COLO829 (cell line): ENCODE data around the gene CHRND.

Source experiments
- DNase-seq: peaks from one replicate; pipeline ENCODE4 v3.0.0; 2012; ENCODE audit warnings: low spot score

The CHRND gene

DNA sequence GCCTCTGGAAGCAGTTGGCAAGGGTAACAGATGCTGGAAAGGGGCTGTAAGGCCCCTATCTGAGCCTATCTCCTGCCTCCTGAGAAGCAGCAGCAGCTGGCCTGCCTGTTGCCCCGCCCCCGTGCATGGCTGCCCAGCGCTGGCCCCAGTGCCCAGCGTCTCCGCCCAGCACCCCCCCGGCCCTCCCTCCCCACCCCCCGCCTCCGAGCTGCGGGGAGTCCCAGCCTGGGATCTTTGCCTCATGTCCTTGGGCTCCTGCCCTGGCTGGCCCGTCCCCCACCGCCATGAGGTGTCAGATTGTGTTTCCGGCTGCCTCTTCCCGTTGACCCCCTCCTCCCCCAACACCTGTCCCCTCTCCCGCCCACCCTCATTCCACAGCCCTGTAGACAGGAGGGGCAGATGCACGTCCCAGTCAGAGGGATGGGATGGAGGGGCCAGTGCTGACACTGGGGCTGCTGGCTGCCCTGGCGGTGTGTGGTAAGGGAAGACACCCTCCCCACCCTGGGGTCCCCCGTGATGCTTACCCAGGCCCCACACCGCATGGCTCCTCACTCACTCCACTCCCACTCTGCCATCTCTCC, at the start of gene CHRND:
TSS of gene CHRND (plus strand) at position 370 of the 581 bp plus-strand sequence. CDS start at position 426, 56 bp downstream.
- no peak for DNase-seq

DNA sequence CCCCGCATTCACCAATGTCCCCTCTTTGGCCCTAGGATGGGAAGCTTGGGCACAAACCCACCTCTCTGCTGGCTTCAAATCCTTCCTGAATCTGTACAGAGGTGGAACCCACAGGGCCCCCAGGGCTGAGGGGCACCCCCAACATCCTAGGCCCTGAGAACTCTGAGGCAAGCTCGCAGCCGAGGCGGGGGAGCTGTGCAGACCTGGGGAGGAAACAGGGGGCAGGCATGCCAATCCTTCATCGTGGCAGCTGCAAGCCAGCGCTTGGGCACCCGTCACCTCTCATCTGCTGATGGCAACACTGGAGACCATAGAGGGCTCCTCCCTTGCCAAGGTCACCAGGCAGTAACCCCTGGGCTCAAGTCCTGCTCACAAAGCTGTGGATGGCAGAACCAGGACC, 49.2 kb upstream of the CHRND start:
- DNase-seq = no peak

- DNase-seq = no peak
Measured at GRCh38 chr2:232477751-232478510, 48.0 kb upstream of the CHRND start.

DNA sequence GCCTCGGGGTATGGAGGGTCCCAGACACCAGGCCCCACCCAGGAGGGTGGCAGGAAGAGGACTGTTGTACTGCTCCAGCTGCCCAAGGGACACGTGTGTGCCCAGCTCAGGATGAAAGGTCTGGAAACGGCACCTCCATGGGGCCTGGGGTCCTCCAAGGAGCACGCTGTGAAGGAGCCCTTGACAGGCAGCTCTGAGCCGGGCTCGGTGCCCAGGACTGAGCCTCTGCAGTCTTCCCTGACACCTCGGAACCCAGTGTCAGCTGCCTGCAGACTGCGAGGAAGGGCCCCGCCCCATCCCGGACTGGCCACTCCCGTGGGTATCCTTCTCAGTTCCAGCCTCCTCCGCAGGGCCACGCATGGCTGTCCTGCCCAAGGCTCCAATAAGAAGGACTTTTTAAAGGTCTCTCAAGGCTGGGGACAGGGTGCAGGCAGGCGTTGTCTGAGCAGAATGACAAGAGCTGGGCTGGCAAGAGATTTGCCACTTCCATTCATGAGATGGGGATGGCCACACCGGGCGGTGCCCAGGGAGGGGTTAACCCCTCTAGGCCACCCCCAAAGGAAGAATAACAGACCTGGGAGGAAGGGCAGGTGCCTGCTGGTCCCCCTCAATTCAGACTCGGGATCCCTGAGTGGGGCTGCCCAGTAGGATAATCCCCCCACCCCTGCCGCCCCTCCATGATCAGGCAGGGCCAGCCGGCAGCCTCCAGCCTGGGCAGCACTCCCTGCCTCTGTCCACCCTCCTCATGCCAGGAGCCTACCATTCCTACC, 47.2 kb upstream of the CHRND start:
- no peak for DNase-seq

DNA sequence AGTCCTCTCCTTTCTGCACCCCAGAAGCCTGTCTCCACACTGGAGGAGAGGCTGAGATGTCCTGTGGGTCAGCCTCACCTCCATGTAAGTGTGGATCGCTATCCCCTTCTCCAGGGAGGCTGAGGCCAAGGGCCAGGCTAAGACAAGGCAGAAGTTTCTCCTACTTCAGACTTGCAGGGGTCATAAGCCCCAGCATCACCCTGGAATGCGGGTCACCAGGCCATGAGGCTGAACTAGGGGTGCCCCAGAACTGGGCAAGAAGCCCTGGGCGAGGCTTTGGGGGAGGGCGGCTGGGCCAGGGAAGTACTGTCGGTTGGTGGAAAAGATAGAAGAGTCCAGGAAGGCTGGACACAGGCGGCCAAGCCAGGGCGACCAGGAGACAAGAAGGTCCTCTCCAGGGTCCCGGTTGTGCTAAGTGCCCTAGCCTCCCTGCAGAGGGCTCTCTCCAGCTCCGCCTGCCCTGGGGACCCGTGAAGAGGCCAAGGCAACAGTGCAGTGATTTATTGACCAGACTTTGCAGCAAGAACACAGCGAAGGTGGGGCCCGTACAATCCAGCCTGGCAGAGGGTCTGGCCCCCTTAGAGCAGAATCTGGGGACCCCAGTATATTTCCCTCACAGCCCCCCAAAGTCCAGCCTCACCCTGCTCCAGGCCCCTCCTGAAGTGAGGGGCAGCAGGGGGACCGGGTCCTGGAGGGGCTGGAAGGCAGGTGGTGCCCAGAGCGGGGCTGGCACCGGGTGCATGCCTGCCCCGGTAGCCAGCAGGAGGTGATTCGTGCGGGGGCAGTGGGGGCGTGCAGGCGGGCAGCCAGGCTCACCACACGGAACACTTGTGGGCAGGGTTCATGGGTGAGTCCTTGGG, 46.4 kb upstream of the CHRND start:
- no peak for DNase-seq

DNA sequence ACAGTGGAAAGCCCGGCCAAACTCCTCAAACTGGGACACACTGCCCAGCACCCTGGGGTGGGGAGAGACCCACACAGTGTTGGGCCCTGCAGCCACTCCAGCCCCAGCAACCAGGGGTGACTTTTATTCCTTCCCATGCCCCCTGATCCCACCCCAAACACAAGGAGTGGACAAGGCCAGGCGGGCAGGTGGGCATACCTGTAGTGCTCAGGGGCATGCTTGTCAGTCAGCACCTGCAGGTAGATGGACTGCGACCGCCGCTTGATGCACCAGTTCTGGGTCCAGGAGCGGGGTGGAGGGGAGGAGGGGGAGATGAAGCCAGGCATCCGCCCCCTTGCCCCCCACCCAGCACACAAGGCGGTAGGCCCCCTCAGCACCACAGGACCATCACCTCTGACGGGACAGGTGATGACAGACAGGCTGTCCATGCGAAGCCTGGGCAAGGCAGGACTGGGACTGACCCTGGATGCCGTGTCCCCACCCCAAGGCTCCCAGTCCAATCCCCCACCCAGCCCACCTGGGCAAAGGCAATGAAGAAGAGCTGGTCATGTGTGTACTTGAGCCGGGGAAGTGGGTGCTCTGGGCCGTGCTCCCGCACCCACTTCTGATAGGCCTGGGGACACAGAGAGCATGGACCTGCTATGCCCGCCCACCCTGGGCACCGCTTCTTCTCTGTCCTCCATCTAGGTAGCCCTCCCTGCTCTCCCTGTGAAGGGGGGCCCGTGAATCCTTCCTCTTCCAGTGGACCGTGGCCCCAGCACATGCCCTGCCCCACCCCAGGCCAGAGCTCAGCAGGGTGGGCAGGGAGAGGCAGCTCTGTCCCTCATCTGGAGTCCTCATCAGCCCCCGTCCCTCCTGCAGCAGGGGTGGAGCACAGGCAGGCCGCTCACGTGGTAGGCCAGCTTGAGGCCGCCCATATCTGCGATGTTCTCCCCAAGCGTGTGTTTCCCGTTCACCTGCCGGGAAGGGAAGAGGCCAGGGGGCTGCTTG, 45.5 kb upstream of the CHRND start:
- no peak for DNase-seq

DNA sequence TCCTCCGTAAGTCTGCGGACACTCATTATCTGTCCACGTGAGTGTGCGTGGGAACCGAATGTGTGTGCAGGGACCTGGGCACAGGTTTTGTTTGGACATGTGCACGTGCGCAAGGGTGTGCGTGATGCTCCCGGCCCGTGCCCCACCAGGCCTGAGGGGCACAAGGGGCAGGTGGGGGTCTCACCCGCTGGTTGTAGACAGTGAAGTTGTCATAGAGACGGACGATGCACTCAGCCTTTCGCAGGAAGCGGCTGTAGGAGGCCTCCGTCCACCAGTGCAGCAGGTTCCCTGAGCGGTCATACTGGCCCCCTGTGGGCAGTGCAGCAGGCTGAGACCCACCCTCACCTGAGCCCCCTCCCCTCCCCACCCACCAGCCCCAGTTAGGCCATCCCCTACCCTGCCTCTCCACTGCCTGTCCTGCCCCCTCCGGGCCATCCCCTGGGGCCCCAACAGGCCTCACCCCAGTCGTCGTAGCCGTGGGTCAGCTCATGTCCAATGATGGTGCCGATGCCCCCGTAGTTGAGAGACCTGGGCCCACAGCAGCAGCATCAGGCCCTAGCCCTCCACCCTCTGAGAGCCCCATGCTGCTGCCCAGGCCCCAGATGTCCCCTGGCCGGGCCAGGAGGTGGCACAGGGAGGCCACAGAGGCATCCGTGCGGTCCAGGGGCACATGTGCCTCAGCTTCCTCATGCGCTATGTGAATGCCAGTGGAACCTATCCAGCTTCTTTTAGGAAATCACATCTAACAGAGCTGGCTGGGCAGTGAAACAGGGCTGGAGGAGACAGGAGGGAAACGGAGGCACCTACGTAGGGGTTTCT, 44.4 kb upstream of the CHRND start:
- no peak for DNase-seq

- DNase-seq = no peak
Measured at GRCh38 chr2:232482301-232483238, 43.4 kb upstream of the CHRND start.

DNA sequence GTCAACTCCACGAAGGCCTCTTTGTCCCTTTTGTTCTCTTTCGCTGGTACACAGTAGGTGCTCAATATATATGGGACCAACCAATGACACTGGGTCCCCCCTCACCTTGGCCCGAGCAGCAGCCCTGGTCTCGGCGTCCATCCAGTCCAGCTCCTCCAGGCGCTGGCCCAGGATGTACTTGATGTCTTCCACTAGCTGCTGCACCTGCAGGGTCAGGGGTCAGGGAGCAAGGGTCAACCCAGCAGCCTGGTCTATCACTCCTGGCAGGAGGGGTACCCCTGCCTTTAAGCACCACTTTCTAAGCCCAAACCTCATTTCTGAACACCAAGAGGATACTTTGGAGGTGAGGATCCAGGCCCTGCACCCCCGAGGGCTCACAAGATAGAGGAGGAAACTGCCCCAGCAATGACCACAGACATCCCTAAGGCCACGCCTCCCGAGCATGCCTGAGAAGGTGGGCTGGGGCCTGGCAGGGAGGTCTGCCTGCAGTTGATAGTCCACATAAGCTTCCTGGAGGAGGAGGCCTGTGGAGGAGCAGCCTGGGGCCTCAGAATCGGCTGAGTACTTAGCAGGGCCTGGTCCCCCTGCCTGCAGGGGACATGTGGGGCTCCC, 42.5 kb upstream of the CHRND start:
- no peak for DNase-seq

GRCh38 chr2:232483923-232484627, 41.9 kb upstream of the CHRND start:
- DNase-seq = no peak

- DNase-seq = no peak
Measured at GRCh38 chr2:232484628-232485347, 41.2 kb upstream of the CHRND start.

GRCh38 chr2:232485348-232485756, 40.6 kb upstream of the CHRND start:
- no peak for DNase-seq

DNA sequence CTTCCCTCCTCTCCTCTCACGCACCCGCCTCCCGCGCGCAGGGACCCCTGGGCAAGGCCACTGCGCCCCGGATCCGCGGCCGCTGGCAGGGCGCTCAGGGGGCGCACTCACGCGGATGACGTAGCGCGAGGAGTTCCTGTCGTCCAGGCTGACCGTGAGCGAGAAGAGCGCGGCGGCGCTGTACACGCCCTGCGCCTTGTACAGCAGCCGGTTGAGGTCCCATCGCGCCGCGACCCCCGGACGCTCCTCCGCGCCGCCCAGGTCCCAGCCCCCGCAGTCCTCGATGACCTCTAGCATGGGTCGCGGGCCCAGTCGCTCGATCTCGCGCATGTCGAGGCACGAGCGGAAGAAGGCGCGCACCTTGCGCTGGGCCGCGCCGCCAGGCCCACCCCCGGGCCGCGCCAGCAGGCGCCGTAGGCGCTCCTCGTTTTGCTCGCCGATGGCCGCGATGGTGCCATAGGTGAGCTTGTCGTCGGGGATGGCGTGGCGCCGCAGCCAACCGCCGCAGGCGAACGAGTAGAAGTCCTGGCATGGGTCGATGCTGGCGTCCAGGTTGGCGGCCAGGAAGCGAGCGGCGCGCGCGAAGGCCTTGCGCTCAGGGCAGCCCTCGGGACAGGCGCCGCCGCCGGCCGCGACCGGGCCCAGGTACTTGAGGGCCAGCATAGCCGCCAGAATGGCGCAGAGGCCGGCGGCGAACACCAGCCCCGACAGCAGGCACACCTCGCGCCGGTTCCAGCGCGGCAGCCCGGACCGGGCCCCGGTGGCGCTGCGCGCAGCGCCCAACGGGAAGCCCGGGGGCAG, 40.0 kb upstream of the CHRND start:
- DNase-seq = no peak

- no peak for DNase-seq
Measured at GRCh38 chr2:232486558-232487384, 39.2 kb upstream of the CHRND start.

DNA sequence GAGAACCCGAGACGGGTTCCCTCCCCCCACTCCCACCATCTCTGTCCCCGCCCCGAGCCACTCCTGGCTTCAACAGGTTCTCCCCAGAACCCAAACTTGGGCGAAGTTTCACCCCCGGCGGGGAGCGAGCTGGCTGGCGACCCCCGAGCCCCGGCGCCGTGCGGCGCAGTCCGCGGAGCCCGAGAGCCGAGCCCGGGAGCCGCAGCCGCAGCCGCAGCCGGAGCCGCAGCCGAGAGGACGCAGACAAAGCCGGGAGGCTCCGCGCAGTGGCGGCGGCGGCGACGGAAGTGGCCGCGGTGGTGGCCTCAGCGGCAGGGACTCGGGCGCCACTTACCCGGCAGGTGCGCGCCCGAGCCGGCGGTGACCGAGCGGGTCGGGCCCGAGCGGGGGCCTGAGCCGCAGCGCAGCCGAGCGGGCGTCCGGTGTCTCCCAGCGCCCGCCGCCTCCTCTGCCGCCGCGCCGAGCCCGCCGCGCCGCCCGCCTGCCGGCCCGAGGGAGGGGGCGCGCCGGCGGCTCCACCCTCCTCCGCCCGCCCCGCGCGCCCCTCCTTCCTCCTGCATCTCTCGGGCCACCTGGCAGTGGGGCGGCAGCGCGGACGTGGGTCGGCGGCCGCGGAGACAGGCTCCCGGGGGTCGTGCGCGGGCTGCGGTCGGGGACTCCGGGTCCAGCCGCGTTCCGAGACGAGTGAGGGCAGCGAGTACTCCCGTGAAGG, 38.4 kb upstream of the CHRND start, which contains the start of gene ECEL1:
TSS of gene ECEL1 (minus strand) at position 450 of the 712 bp plus-strand sequence. CDS start 1,181 bp downstream, outside the sequence.
- DNase-seq = no peak
